Naive thymus-derived CD4-positive, alpha-beta T cell (primary cell): ENCODE data around the gene ATP10A. TPM values are rescaled to one million over a fixed set of nuclear protein-coding genes. Genes with fewer than 3 reads are reported as not detected.
A peak's percentile ranks its signal among the peaks of the same experiment; 100 is the strongest.

Experiments
- ATAC-seq: fragments of 150-1000 bp; cut with Tn5 transposase; 2 replicates; pipeline ENCODE4 v1.10.0; 2021; ENCODE audit warnings: mild to moderate bottlenecking, moderate library complexity
- CTCF ChIA-PET: fragments of 350-600 bp; sonication (Branson Sonifier 250); formaldehyde crosslinking; loops from one replicate; lab custom pipeline; 2021; ENCODE audit warnings: antibody characterized with exemption; lab: Charles Lee
- POLR2A ChIA-PET: fragments of 350-600 bp; sonication (Branson Sonifier 250); formaldehyde crosslinking; loops from one replicate; lab custom pipeline; 2021; ENCODE audit warnings: antibody characterized with exemption, inconsistent platforms; lab: Charles Lee
- DNase-seq, 9 donors: peaks; one replicate each; pipeline versions ENCODE4 v3.0.0 to v3.0.0-alpha.2; 2020 to 2022; ENCODE audit warnings: mixed read lengths in 1 of 9
- H3K27ac ChIP-seq: one replicate; pipeline ENCODE4 v1.7.0; 2013; ENCODE audit warnings: mild to moderate bottlenecking, low read depth, low read length, moderate library complexity
- H3K27me3 ChIP-seq, 2 donors: one replicate each; pipeline ENCODE4 v1.7.0; 2013; ENCODE audit warnings: low read length in 2 of 2, mild to moderate bottlenecking in 2 of 2, moderate library complexity in 2 of 2; ENCODE audit not compliant: control insufficient read depth in 2 of 2, insufficient read depth in 2 of 2
- H3K36me3 ChIP-seq, 3 experiments: 1 replicate in 2 of 3; 2 replicates in 1 of 3; pipeline ENCODE4 v1.7.0; 2013; ENCODE audit warnings: low read length in 3 of 3, mild to moderate bottlenecking in 3 of 3, moderate library complexity in 1 of 3; ENCODE audit not compliant: insufficient read depth in 3 of 3, control insufficient read depth in 2 of 3
- H3K4me1 ChIP-seq, 2 donors: one replicate each; pipeline ENCODE4 v1.7.0; 2013; ENCODE audit warnings: low read length in 2 of 2, mild to moderate bottlenecking in 2 of 2, moderate library complexity in 1 of 2; ENCODE audit not compliant: control insufficient read depth in 2 of 2, insufficient read depth in 2 of 2
- H3K4me3 ChIP-seq: 2 replicates; pipeline ENCODE4 v1.7.0; 2013; ENCODE audit warnings: mild to moderate bottlenecking, low read length
- H3K9me3 ChIP-seq, 3 experiments: 1 replicate in 2 of 3; 2 replicates in 1 of 3; pipeline ENCODE4 v1.7.0; 2013; ENCODE audit warnings: low read length in 3 of 3; ENCODE audit not compliant: control insufficient read depth in 2 of 3
- H3K27ac Mint-ChIP-seq, 9 donors: one replicate each; pipeline ENCODE4 v1.8.0; 2020 to 2022; ENCODE audit warnings: mixed read lengths in 9 of 9, mild to moderate bottlenecking in 8 of 9, moderate library complexity in 5 of 9, inconsistent platforms in 2 of 9
- H3K27me3 Mint-ChIP-seq, 5 donors: one replicate each; pipeline ENCODE4 v1.8.0; 2021 to 2022; ENCODE audit warnings: mixed read lengths in 5 of 5, mild to moderate bottlenecking in 1 of 5
- H3K36me3 Mint-ChIP-seq, 5 donors: one replicate each; pipeline ENCODE4 v1.8.0; 2020 to 2022; ENCODE audit warnings: mixed read lengths in 5 of 5, mild to moderate bottlenecking in 3 of 5, inconsistent platforms in 1 of 5
- H3K4me1 Mint-ChIP-seq, 7 donors: one replicate each; pipeline ENCODE4 v1.8.0; 2020 to 2022; ENCODE audit warnings: mixed read lengths in 7 of 7, mild to moderate bottlenecking in 3 of 7, inconsistent platforms in 1 of 7
- H3K4me3 Mint-ChIP-seq, 10 donors: one replicate each; pipeline ENCODE4 v1.8.0; 2020 to 2022; ENCODE audit warnings: mild to moderate bottlenecking in 10 of 10, mixed read lengths in 10 of 10, moderate library complexity in 6 of 10, inconsistent platforms in 2 of 10
- H3K9me3 Mint-ChIP-seq, 11 donors: one replicate each; pipeline ENCODE4 v1.8.0; 2020 to 2022; ENCODE audit warnings: mixed read lengths in 11 of 11, mild to moderate bottlenecking in 4 of 11, inconsistent platforms in 1 of 11, moderate library complexity in 1 of 11
- intact Hi-C, 2 donors: fragments of 100-400 bp; cut with micrococcal nuclease; formaldehyde crosslinking; loops; one replicate each; pipeline ENCODE4 v1.15.1; 2023
- polyA plus RNA-seq, 2 donors: library from polyadenylated mRNA; unstranded; fragments of 300-500 nt; fragmentation: Illumina TruSeq; gene quantifications; one replicate each; pipeline ENCODE4 v1.2.3, GENCODE V29; 2021
- total RNA-seq, 6 experiments: library from RNA in 5 of 6; stranded (reverse) in 5 of 6; gene quantifications; 1 replicate in 5 of 6; 2 replicates in 1 of 6; pipeline ENCODE4 v1.2.3 and lab custom pipeline; 2021 to 2026

ATP10A gene
- total and polyA plus RNA-seq, 7 experiments from 2014 or later = 7.2 to 86.4 (median 57.6) TPM

GRCh38 chr15:25664761-25665160, 198.4 kb downstream of the ATP10A start:
- no peak overlapping the region for H3K4me3 ChIP-seq
- Mint-ChIP-seq H3K27ac (peak overlapping the region in 1 of 9 donors; percentile 9), H3K4me1 (peaks cover 0 to 3% (median 2%) of the 10 kb centered on the region in 7 donors), H3K36me3 (no peaks in the 10 kb centered on the region), H3K9me3 (peaks cover 0 to 2% (median 0%) of the 10 kb centered on the region in 11 donors), H3K4me3 (no peak overlapping the region), H3K27me3 (peaks cover 6 to 50% (median 35%) of the 10 kb centered on the region in 5 donors)
- H3K27me3 ChIP-seq = no peaks in the 10 kb centered on the region
- ATAC-seq (no peak), DNase-seq (no peak)
- H3K36me3 ChIP-seq = no peaks in the 10 kb centered on the region
- no peak overlapping the region for H3K27ac ChIP-seq
- no peaks in the 10 kb centered on the region for H3K4me1 ChIP-seq
- H3K9me3 ChIP-seq = no peaks in the 10 kb centered on the region
- ChIA-PET CTCF (no interaction called here), POLR2A (no interaction called here)
- intact Hi-C loops = no loop called here

DNA sequence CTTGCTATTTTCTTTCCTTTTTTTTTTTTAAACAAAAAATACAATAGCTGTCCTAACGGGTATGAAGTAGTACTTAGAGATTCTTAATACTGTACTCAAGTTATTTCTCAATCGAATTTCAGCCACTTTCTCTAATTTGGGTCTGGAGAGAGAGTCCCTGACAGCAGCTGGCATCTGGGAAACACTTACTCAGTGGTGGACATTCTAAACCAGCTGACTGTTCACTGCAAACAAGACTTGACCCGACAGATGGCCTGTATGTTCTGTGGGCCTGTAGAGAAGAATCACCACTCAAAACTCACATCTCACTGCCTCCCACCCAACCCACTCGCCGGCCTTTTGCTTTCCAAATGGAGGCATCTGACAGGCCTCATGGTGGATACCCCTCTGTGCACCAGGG, 199.6 kb downstream of the ATP10A start:
- no peak overlapping the region for H3K27ac ChIP-seq
- DNase-seq = no peak
- H3K4me3 Mint-ChIP-seq = no peak overlapping the region
- no peaks in the 10 kb centered on the region for H3K9me3 ChIP-seq
- ChIA-PET POLR2A (no interaction called here), CTCF (no interaction called here)
- ATAC-seq = no peak
- intact Hi-C loops = no loop called here
- H3K4me3 ChIP-seq = no peak overlapping the region
- no peak overlapping the region for H3K27ac Mint-ChIP-seq
- H3K4me1 ChIP-seq = no peaks in the 10 kb centered on the region
- peaks cover 8 to 57% (median 35%) of the 10 kb centered on the region in 5 donors for H3K27me3 Mint-ChIP-seq
- peaks cover 0 to 2% (median 0%) of the 10 kb centered on the region in 11 donors for H3K9me3 Mint-ChIP-seq
- H3K4me1 Mint-ChIP-seq = no peaks in the 10 kb centered on the region
- no peaks in the 10 kb centered on the region for H3K36me3 Mint-ChIP-seq
- H3K36me3 ChIP-seq = no peaks in the 10 kb centered on the region
- H3K27me3 ChIP-seq = no peaks in the 10 kb centered on the region

- Mint-ChIP-seq H3K4me3 (no peak overlapping the region), H3K4me1 (no peaks in the 10 kb centered on the region), H3K27ac (no peak overlapping the region), H3K9me3 (peaks cover 0 to 8% (median 0%) of the 10 kb centered on the region in 11 donors), H3K27me3 (peaks cover 8 to 61% (median 41%) of the 10 kb centered on the region in 5 donors), H3K36me3 (no peaks in the 10 kb centered on the region)
- Histone ChIP-seq H3K27ac (no peak overlapping the region), H3K4me3 (no peak overlapping the region), H3K36me3 (no peaks in the 10 kb centered on the region), H3K9me3 (no peaks in the 10 kb centered on the region), H3K27me3 (no peaks in the 10 kb centered on the region), H3K4me1 (no peaks in the 10 kb centered on the region)
- CTCF ChIA-PET = no interaction called here
- DNase-seq = no peak
- POLR2A ChIA-PET = no interaction called here
- ATAC-seq = no peak
- intact Hi-C loops = no loop called here
Observed at GRCh38 chr15:25661898-25662297, 201.2 kb downstream of the ATP10A start.

GRCh38 chr15:25659251-25659650, 203.9 kb downstream of the ATP10A start:
- ATAC-seq (no peak), DNase-seq (no peak)
- H3K36me3 ChIP-seq = no peaks in the 10 kb centered on the region
- no peaks in the 10 kb centered on the region for H3K4me1 ChIP-seq
- Mint-ChIP-seq H3K4me3 (no peak overlapping the region), H3K9me3 (peaks cover 0 to 8% (median 0%) of the 10 kb centered on the region in 11 donors), H3K4me1 (peaks cover 0 to 2% (median 0%) of the 10 kb centered on the region in 7 donors), H3K27me3 (peaks cover 8 to 46% (median 23%) of the 10 kb centered on the region in 5 donors), H3K27ac (no peak overlapping the region), H3K36me3 (no peaks in the 10 kb centered on the region)
- CTCF ChIA-PET = no interaction called here
- H3K4me3 ChIP-seq = no peak overlapping the region
- POLR2A ChIA-PET = no interaction called here
- no peaks in the 10 kb centered on the region for H3K9me3 ChIP-seq
- intact Hi-C loops = no loop called here
- H3K27me3 ChIP-seq = no peaks in the 10 kb centered on the region
- H3K27ac ChIP-seq = no peak overlapping the region

DNA sequence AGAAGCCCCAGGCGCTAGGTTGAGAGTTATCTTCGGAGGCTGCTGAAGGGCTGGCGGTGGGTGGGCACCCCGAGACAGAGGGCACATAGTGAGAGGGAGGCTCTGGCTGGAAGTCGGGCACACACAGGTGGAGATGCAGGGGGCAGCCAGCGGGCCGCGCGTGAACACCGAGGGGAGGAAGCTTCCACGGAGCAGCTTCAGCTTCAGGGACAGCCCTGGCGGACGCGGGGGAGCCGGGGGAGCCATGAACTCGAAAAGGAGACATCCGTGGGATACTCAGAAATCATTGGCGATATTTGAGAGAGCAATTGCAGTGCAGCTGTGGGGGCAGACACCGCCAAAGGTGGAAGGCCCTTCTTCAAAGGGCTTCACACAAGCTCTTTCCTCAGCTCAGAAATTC, 204.6 kb downstream of the ATP10A start:
- Mint-ChIP-seq H3K27ac (no peak overlapping the region), H3K4me3 (no peak overlapping the region), H3K36me3 (no peaks in the 10 kb centered on the region), H3K4me1 (peaks cover 0 to 2% (median 0%) of the 10 kb centered on the region in 7 donors), H3K27me3 (peaks cover 8 to 40% (median 23%) of the 10 kb centered on the region in 5 donors), H3K9me3 (peaks cover 0 to 8% (median 0%) of the 10 kb centered on the region in 11 donors)
- H3K27me3 ChIP-seq = no peaks in the 10 kb centered on the region
- no peak overlapping the region for H3K4me3 ChIP-seq
- POLR2A ChIA-PET = no interaction called here
- DNase-seq (no peak), ATAC-seq (no peak)
- no peaks in the 10 kb centered on the region for H3K36me3 ChIP-seq
- H3K9me3 ChIP-seq = no peaks in the 10 kb centered on the region
- H3K27ac ChIP-seq = no peak overlapping the region
- CTCF ChIA-PET = no interaction called here
- no peaks in the 10 kb centered on the region for H3K4me1 ChIP-seq
- intact Hi-C loops = no loop called here

DNA sequence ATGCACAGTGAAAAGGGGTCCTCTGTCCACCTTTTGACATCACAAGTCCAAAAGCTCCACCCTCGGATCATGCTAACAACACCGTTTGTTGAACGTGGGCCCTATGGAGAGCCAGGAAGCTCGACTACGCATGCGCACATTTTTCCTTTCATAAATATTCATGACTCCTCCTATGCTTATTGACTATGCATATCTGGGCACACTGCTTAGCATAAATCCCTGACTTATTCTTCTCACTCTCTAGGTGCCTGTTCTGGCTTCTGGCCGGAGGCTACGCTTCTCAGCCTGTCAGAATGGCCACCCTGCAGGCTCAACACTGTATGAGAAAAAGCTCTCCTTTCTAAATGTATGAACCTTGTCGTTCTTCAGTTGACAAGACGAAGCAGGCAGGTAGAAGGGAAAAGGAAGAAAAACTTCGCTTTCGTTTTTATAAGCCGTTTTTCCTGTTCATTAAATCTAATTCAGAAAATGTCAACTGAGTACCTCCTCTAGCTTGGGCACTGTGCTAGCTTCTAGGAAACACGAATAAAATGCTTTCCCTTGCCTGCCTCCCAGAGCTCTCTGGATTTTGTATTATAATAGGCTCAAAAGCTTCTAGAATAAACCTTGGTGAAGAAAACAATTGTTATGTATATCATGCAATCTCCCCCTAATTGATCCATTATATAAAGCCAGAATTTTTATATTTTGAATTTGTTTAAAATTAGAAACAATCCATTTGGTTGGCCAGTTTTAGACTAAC, 207.7 kb downstream of the ATP10A start:
- Histone ChIP-seq H3K4me1 (no peaks in the 10 kb centered on the region), H3K36me3 (no peaks in the 10 kb centered on the region), H3K4me3 (no peak overlapping the region), H3K9me3 (no peaks in the 10 kb centered on the region), H3K27me3 (no peaks in the 10 kb centered on the region), H3K27ac (no peak overlapping the region)
- Mint-ChIP-seq H3K9me3 (peaks cover 0 to 8% (median 0%) of the 10 kb centered on the region in 11 donors), H3K4me1 (peaks cover 0 to 8% (median 0%) of the 10 kb centered on the region in 7 donors), H3K27ac (no peak overlapping the region), H3K4me3 (no peak overlapping the region), H3K27me3 (peaks cover 6 to 35% (median 19%) of the 10 kb centered on the region in 5 donors), H3K36me3 (no peaks in the 10 kb centered on the region)
- intact Hi-C loops = no loop called here
- DNase-seq (no peak), ATAC-seq (no peak)
- ChIA-PET CTCF (no interaction called here), POLR2A (no interaction called here)

GRCh38 chr15:25653371-25653770, 209.8 kb downstream of the ATP10A start:
- ATAC-seq (no peak), DNase-seq (no peak)
- Histone ChIP-seq H3K9me3 (no peaks in the 10 kb centered on the region), H3K4me3 (no peak overlapping the region), H3K36me3 (no peaks in the 10 kb centered on the region), H3K27ac (no peak overlapping the region), H3K4me1 (no peaks in the 10 kb centered on the region), H3K27me3 (no peaks in the 10 kb centered on the region)
- intact Hi-C loops = no loop called here
- Mint-ChIP-seq H3K27me3 (peaks cover 5 to 25% (median 19%) of the 10 kb centered on the region in 5 donors), H3K27ac (no peak overlapping the region), H3K9me3 (peaks cover 0 to 8% (median 0%) of the 10 kb centered on the region in 11 donors), H3K36me3 (no peaks in the 10 kb centered on the region), H3K4me1 (peaks cover 0 to 8% (median 0%) of the 10 kb centered on the region in 7 donors), H3K4me3 (no peak overlapping the region)
- ChIA-PET CTCF (no interaction called here), POLR2A (no interaction called here)
